Measurements from ENCODE around the gene NDUFA3. TPM values are rescaled to one million over a fixed set of nuclear protein-coding genes. Genes with fewer than 3 reads are reported as not detected.

The NDUFA3 gene
- total and polyA plus RNA-seq, 10 of the 15 experiments (the other 5 are each of a cell fraction or from before 2014, with no cell fraction given): 40.0 to 335 (median 153) TPM

- ATAC-seq (peak; percentile 5; the same call in 1 of the 3 replicates), FAIRE-seq (no peak), DNase-seq (ENCODE audit: low read depth, low spot score) (no peak)
- H3K9me3 ChIP-seq (replicated peaks; ENCODE audit: control insufficient read depth, insufficient read depth, low read length): peaks cover 2% of the 10 kb centered on the region; the same call in 2 of the 3 replicates
- intact Hi-C loops (cut with micrococcal nuclease; ENCODE audit: unreplicated experiment) (loop anchor here (1.0 to 2.0 kb wide), 3 partner anchors 21 to 63 kb away; partner anchors contain the start of genes LENG1, NDUFA3 and RPS9), in situ Hi-C loops (cut with MboI) (loop anchor here (25.0 kb wide), 1 partner anchor 1524 kb away; the partner anchor contains the start of gene U2AF2)
- H3K4me1 ChIP-seq (ENCODE audit: control insufficient read depth, insufficient read depth, low read length): peaks cover 19% of the 10 kb centered on the region
- POLR2A ChIA-PET: interaction anchor here (1.0 to 3.5 kb wide), 12 partner anchors 18 to 1201 kb away, joined by 3 to 36 read pairs (median 6); partner anchors contain the start of genes KMT5C, LENG1, LENG8 and LENG9
- no TSS peak for BruUV-seq (replicated peaks)
- 1% methylated on average over 65 of the region's 103 CpGs for WGBS (ENCODE audit: insufficient coverage, insufficient replicate concordance, low lambda C conversion rate, missing lambda C conversion rate)
- peaks cover 12% of the 10 kb centered on the region for H4K20me1 ChIP-seq (ENCODE audit: control insufficient read depth, insufficient read depth)
- SMC1A ChIA-PET (ENCODE audit: uncharacterized antibody, unreplicated experiment): interaction anchor here (1.0 to 1.4 kb wide), 5 partner anchors 23 to 310 kb away, joined by 3 to 6 read pairs (median 4); partner anchors contain the start of genes PRPF31, RPS9 and TFPT
- CTCF ChIA-PET: interaction anchor here (0.6 to 2.3 kb wide), 6 partner anchors 21 to 344 kb away, joined by 3 to 15 read pairs (median 6); partner anchors contain the start of genes LENG1, MBOAT7 and TMC4
- peaks cover 40% of the 10 kb centered on the region for H3K79me2 ChIP-seq (ENCODE audit: control insufficient read depth, insufficient read depth, low read length)
- peaks cover 2 to 12% of the 10 kb centered on the region in 2 experiments; a peak in 3 of 4 replicates for H3K36me3 ChIP-seq (ENCODE audit: control insufficient read depth in 2 of 2, insufficient read depth in 2 of 2, low read length in 1 of 2)
- RAD21 ChIA-PET (ENCODE audit: unreplicated experiment): interaction anchor here (1.0 to 2.4 kb wide), 12 partner anchors 11 to 1339 kb away, joined by 3 to 23 read pairs (median 4); partner anchors contain the start of genes LENG1, MBOAT7, PRPF31 and TFPT
- peak within 1 kb of the TSS; percentile 90 for H3K27ac ChIP-seq (ENCODE audit: control insufficient read depth, insufficient read depth)
- H3K27me3 ChIP-seq (replicated peaks in 1 of 2; ENCODE audit: control insufficient read depth in 2 of 2, insufficient read depth in 2 of 2, low read length in 1 of 2): no peaks in the 10 kb centered on the region
- peak within 1 kb of the TSS; percentile 99 for H3K4me2 ChIP-seq (ENCODE audit: control insufficient read depth, insufficient read depth)
- H2AFZ ChIP-seq (ENCODE audit: control insufficient read depth, low read depth, low read length): peak within 1 kb of the TSS; percentile 84
- peak within 1 kb of the TSS; percentile 91 for H3K4me3 ChIP-seq
- peak within 1 kb of the TSS; percentile 95 for H3K9ac ChIP-seq (ENCODE audit: control insufficient read depth, insufficient read depth, low read length)
- TF ChIP-seq NFXL1 (IDR thresholded peaks at IDR 0.05; ENCODE audit: borderline replicate concordance) (no peak), PBX3 (IDR thresholded peaks at IDR 0.05; ENCODE audit: insufficient replicate concordance, low read depth, low read length) (no peak), KLF5 (IDR thresholded peaks at IDR 0.05; ENCODE audit: partially characterized antibody) (no peak), IKZF2 (IDR thresholded peaks at IDR 0.05) (no peak), CBX3 (IDR thresholded peaks at IDR 0.05; ENCODE audit: borderline replicate concordance, low read depth) (no peak), MEF2B (IDR thresholded peaks at IDR 0.05; ENCODE audit: partially characterized antibody, poor library complexity, severe bottlenecking) (peak; percentile 18), RELA (IDR thresholded peaks at IDR 0.05; ENCODE audit: borderline replicate concordance, partially characterized antibody) (no peak), RB1 (IDR thresholded peaks at IDR 0.05; ENCODE audit: borderline replicate concordance) (no peak), TCF7 (IDR thresholded peaks at IDR 0.05; ENCODE audit: borderline replicate concordance) (no peak), EGR1 (IDR thresholded peaks at IDR 0.05; ENCODE audit: borderline replicate concordance in 1 of 2, low read depth in 2 of 2, low read length in 2 of 2) (peak in 1 of 2 experiments; percentile 36; a peak in 1 of 3 replicates), REST (IDR thresholded peaks at IDR 0.05; ENCODE audit: low read depth, low read length) (no peak), SREBF1 (IDR thresholded peaks at IDR 0.05; ENCODE audit: low read length) (no peak), POLR2AphosphoS2 (IDR thresholded peaks at IDR 0.05; ENCODE audit: low read depth, low read length) (peak; percentile 71; the same call in 1 of the 2 replicates), MYB (IDR thresholded peaks at IDR 0.05; ENCODE audit: borderline replicate concordance, low read depth, low read length) (no peak)
Observed at GRCh38 chr19:54137699-54138488, 35.2 kb downstream of the NDUFA3 start, which contains the start of gene CNOT3. TSS of gene CNOT3 (plus strand) at chr19:54137762. CDS start at chr19:54142979, 5,217 bp downstream.
